Mammary epithelial cell (primary cell): Measurements from ENCODE around the gene ZFYVE26.

Experiments used
- CTCF ChIP-seq, 2 donors: IDR thresholded peaks in 1 of 2; conservative IDR thresholded peaks in 1 of 2; 2 replicates each; pipeline ENCODE4 v1.5.1; 2011 to 2012; ENCODE audit warnings: inconsistent platforms in 2 of 2, low read length in 2 of 2, mild to moderate bottlenecking in 2 of 2, control low read depth in 1 of 2, low read depth in 1 of 2; ENCODE audit not compliant: insufficient read depth in 1 of 2; ENCODE audit errors: extremely low read depth in 1 of 2
- EZH2 ChIP-seq: IDR thresholded peaks from 2 replicates; pipeline ENCODE4 v1.6.1; 2012; ENCODE audit warnings: low read length, inconsistent platforms, borderline replicate concordance

DNA sequence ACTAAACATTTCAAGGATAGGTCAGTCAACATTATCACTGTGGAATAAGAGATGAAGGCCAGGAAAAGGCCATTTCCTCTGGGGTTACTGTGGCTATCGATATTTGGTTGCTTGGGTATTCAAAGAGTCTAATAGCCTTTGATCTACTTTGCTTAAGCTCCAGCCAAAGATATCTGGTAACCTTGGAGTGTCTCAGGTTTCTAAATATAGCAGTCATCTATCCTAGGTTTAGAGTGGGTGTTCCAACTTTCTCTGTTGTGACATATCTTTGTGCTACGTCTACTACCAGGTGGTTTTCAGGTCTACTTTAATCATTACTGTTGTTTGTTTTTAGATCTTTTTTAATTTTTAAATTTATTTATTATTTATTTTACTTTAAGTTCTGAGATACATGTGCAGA is 72.3 kb downstream of the ZFYVE26 start:
- TF ChIP-seq CTCF (conservative IDR thresholded peaks at IDR 0.05 in 1 of 2, IDR thresholded peaks at IDR 0.05 in 1 of 2; ENCODE audit: extremely low read depth in 1 of 2, insufficient read depth in 1 of 2, low read depth in 1 of 2, low read length in 2 of 2) (no peak), EZH2 (no peak)
